ENCODE measurements around the gene LRMDA. TPM values are rescaled to one million over a fixed set of nuclear protein-coding genes. Genes with fewer than 3 reads are reported as not detected.

Gene LRMDA
- total RNA-seq, 1 experiment from 2014 or later: 1.2 TPM

GRCh38 chr10:75630746-75631145 is 199.3 kb downstream of the LRMDA start:
- Histone ChIP-seq H3K27ac (ENCODE audit: low read length) (no peak overlapping the region), H4K20me1 (ENCODE audit: low read length) (no peaks in the 10 kb centered on the region), H3K4me2 (ENCODE audit: low read length) (no peak overlapping the region), H2AFZ (ENCODE audit: low read length) (no peak overlapping the region), H3K9me2 (replicated peaks; ENCODE audit: low read length) (no peaks in the 10 kb centered on the region), H3K79me2 (ENCODE audit: low read length) (no peaks in the 10 kb centered on the region), H3K9me3 (ENCODE audit: low read length) (no peaks in the 10 kb centered on the region), H3K9ac (ENCODE audit: low read length) (no peak overlapping the region), H3F3A (ENCODE audit: low read length, unreplicated experiment) (no peaks in the 10 kb centered on the region), H3K4me1 (ENCODE audit: insufficient read depth, low read length) (no peaks in the 10 kb centered on the region), H3K36me3 (ENCODE audit: low read depth, low read length) (no peaks in the 10 kb centered on the region), H3K4me3 (ENCODE audit: low read length) (no peak overlapping the region), H3K27me3 (ENCODE audit: low read length) (peaks cover 17% of the 10 kb centered on the region)
- ChIA-PET CTCF (no interaction called here), POLR2A (ENCODE audit: unreplicated experiment) (no interaction called here)
- no TSS peak for BruUV-seq (replicated peaks)
- TF ChIP-seq CTCF (conservative IDR thresholded peaks at IDR 0.05; ENCODE audit: low read depth, low read length) (no peak), EZH2 (IDR thresholded peaks at IDR 0.05; ENCODE audit: low read length, unreplicated experiment) (no peak), EZH2phosphoT487 (IDR thresholded peaks at IDR 0.05; ENCODE audit: borderline replicate concordance, low read length) (no peak)
- intact Hi-C loops (cut with micrococcal nuclease): no loop called here
- ATAC-seq (no peak), DNase-seq (no peak)

- intact Hi-C loops (cut with micrococcal nuclease): no loop called here
- H4K20me1 ChIP-seq (ENCODE audit: low read length): no peaks in the 10 kb centered on the region
- no peak overlapping the region for H2AFZ ChIP-seq (ENCODE audit: low read length)
- TF ChIP-seq EZH2 (IDR thresholded peaks at IDR 0.05; ENCODE audit: low read length, unreplicated experiment): no peak
- TF ChIP-seq EZH2phosphoT487 (IDR thresholded peaks at IDR 0.05; ENCODE audit: borderline replicate concordance, low read length): no peak
- no peak for TF ChIP-seq CTCF (conservative IDR thresholded peaks at IDR 0.05; ENCODE audit: low read depth, low read length)
- CTCF ChIA-PET: no interaction called here
- no TSS peak for BruUV-seq (replicated peaks)
- no peak overlapping the region for H3K4me2 ChIP-seq (ENCODE audit: low read length)
- H3K4me1 ChIP-seq (ENCODE audit: insufficient read depth, low read length): no peaks in the 10 kb centered on the region
- H3K79me2 ChIP-seq (ENCODE audit: low read length): no peaks in the 10 kb centered on the region
- POLR2A ChIA-PET (ENCODE audit: unreplicated experiment): no interaction called here
- peaks cover 29% of the 10 kb centered on the region for H3K27me3 ChIP-seq (ENCODE audit: low read length)
- H3K36me3 ChIP-seq (ENCODE audit: low read depth, low read length): no peaks in the 10 kb centered on the region
- H3K9me3 ChIP-seq (ENCODE audit: low read length): no peaks in the 10 kb centered on the region
- no peak overlapping the region for H3K27ac ChIP-seq (ENCODE audit: low read length)
- no peak overlapping the region for H3K4me3 ChIP-seq (ENCODE audit: low read length)
- no peak for ATAC-seq
- DNase-seq: no peak
- H3F3A ChIP-seq (ENCODE audit: low read length, unreplicated experiment): no peaks in the 10 kb centered on the region
- H3K9me2 ChIP-seq (replicated peaks; ENCODE audit: low read length): no peaks in the 10 kb centered on the region
- no peak overlapping the region for H3K9ac ChIP-seq (ENCODE audit: low read length)
Observed at GRCh38 chr10:75632805-75633462, 201.5 kb downstream of the LRMDA start.

- ATAC-seq (no peak), DNase-seq (no peak)
- no peaks in the 10 kb centered on the region for H3K36me3 ChIP-seq (ENCODE audit: low read depth, low read length)
- H3K9me2 ChIP-seq (replicated peaks; ENCODE audit: low read length): no peaks in the 10 kb centered on the region
- no peaks in the 10 kb centered on the region for H3K9me3 ChIP-seq (ENCODE audit: low read length)
- no peak overlapping the region for H3K27ac ChIP-seq (ENCODE audit: low read length)
- BruUV-seq (replicated peaks): no TSS peak
- no peak overlapping the region for H3K4me3 ChIP-seq (ENCODE audit: low read length)
- intact Hi-C loops (cut with micrococcal nuclease): no loop called here
- POLR2A ChIA-PET (ENCODE audit: unreplicated experiment): no interaction called here
- peaks cover 35% of the 10 kb centered on the region for H3K27me3 ChIP-seq (ENCODE audit: low read length)
- no peaks in the 10 kb centered on the region for H4K20me1 ChIP-seq (ENCODE audit: low read length)
- no peaks in the 10 kb centered on the region for H3K79me2 ChIP-seq (ENCODE audit: low read length)
- H3K9ac ChIP-seq (ENCODE audit: low read length): no peak overlapping the region
- CTCF ChIA-PET: no interaction called here
- H3K4me1 ChIP-seq (ENCODE audit: insufficient read depth, low read length): no peaks in the 10 kb centered on the region
- TF ChIP-seq CTCF (conservative IDR thresholded peaks at IDR 0.05; ENCODE audit: low read depth, low read length) (no peak), EZH2phosphoT487 (IDR thresholded peaks at IDR 0.05; ENCODE audit: borderline replicate concordance, low read length) (no peak), EZH2 (IDR thresholded peaks at IDR 0.05; ENCODE audit: low read length, unreplicated experiment) (no peak)
- H3F3A ChIP-seq (ENCODE audit: low read length, unreplicated experiment): no peaks in the 10 kb centered on the region
- H2AFZ ChIP-seq (ENCODE audit: low read length): no peak overlapping the region
- no peak overlapping the region for H3K4me2 ChIP-seq (ENCODE audit: low read length)
Observed at GRCh38 chr10:75633568-75633967, 202.1 kb downstream of the LRMDA start.
